PC-3 (cell line): Measurements from ENCODE around the gene AUTS2. TPM values are rescaled to one million over a fixed set of nuclear protein-coding genes. Genes with fewer than 3 reads are reported as not detected.

Experiments
- ATAC-seq: fragments of 200-7000 bp; cut with Tn5 transposase; 2 replicates; pipeline ENCODE4 v1.9.1; 2020; ENCODE audit warnings: mild to moderate bottlenecking, moderate library complexity
- BruUV-seq: library from RNA; stranded (reverse); fragments of 400-500 nt; replicated peaks from 2 replicates; lab custom pipeline; 2021; lab: Mats Ljungman, UMichigan
- CTCF ChIA-PET: fragments of 300-600 bp; sonication (Branson Sonifier 250); formaldehyde crosslinking; loops from one replicate; lab custom pipeline; 2022; ENCODE audit warnings: antibody characterized with exemption; lab: Charles Lee
- POLR2A ChIA-PET: fragments of 300-600 bp; sonication (Branson Sonifier 250); formaldehyde crosslinking; loops from one replicate; lab custom pipeline; 2022; ENCODE audit warnings: antibody characterized with exemption; ENCODE audit not compliant: unreplicated experiment; lab: Charles Lee
- DNase-seq: peaks from one replicate; pipeline ENCODE4 v3.0.0-alpha.2; 2015
- H2AFZ ChIP-seq: fragments of 300-600 bp; sonication (generic); 2 replicates; pipeline ENCODE4 v1.6.0; 2016; ENCODE audit warnings: antibody characterized with exemption, low read length
- H3F3A ChIP-seq: fragments of 300-600 bp; sonication (generic); one replicate; pipeline ENCODE4 v1.6.0; 2017; ENCODE audit warnings: antibody characterized with exemption, low read length, control low read depth, mild to moderate bottlenecking; ENCODE audit not compliant: unreplicated experiment
- H3K27ac ChIP-seq: fragments of 300-600 bp; sonication (generic); 2 replicates; pipeline ENCODE4 v1.5.1; 2016; ENCODE audit warnings: mild to moderate bottlenecking, low read length
- H3K27me3 ChIP-seq: fragments of 300-600 bp; sonication (generic); 2 replicates; pipeline ENCODE4 v1.6.1; 2016; ENCODE audit warnings: low read length, mixed read lengths
- H3K36me3 ChIP-seq: fragments of 300-600 bp; sonication (generic); 2 replicates; pipeline ENCODE4 v1.6.1; 2016; ENCODE audit warnings: low read depth, mixed run types, low read length, mixed read lengths
- H3K4me1 ChIP-seq: fragments of 300-600 bp; sonication (generic); 2 replicates; pipeline ENCODE4 v1.5.1; 2016; ENCODE audit warnings: low read length; ENCODE audit not compliant: insufficient read depth
- H3K4me2 ChIP-seq: fragments of 300-600 bp; sonication (generic); 2 replicates; pipeline ENCODE4 v1.6.0; 2016; ENCODE audit warnings: low read length
- H3K4me3 ChIP-seq: fragments of 300-600 bp; sonication (generic); 2 replicates; pipeline ENCODE4 v1.5.1; 2016; ENCODE audit warnings: mild to moderate bottlenecking, low read length, mixed read lengths
- H3K79me2 ChIP-seq: fragments of 300-600 bp; sonication (generic); 2 replicates; pipeline ENCODE4 v1.6.1; 2017; ENCODE audit warnings: low read length, mixed read lengths
- H3K9ac ChIP-seq: fragments of 300-600 bp; sonication (generic); 2 replicates; pipeline ENCODE4 v1.6.0; 2016; ENCODE audit warnings: mild to moderate bottlenecking, low read length
- H3K9me2 ChIP-seq: fragments of 300-600 bp; sonication (generic); replicated peaks from 2 replicates; pipeline ENCODE4 v1.6.1; 2016; ENCODE audit warnings: mixed run types, low read length, mixed read lengths
- H3K9me3 ChIP-seq: fragments of 300-600 bp; sonication (generic); 2 replicates; pipeline ENCODE4 v1.6.1; 2016; ENCODE audit warnings: low read length, mixed read lengths
- H4K20me1 ChIP-seq: fragments of 300-600 bp; sonication (generic); 2 replicates; pipeline ENCODE4 v1.6.1; 2016; ENCODE audit warnings: low read length, mixed read lengths
- CTCF ChIP-seq: fragments of 300-600 bp; sonication (generic); conservative IDR thresholded peaks from 2 replicates; pipeline ENCODE4 v1.5.1; 2017; ENCODE audit warnings: antibody characterized with exemption, low read depth, mild to moderate bottlenecking, low read length
- EZH2 ChIP-seq: fragments of 300-600 bp; sonication (generic); IDR thresholded peaks from one replicate; pipeline ENCODE4 v1.6.1; 2017; ENCODE audit warnings: antibody characterized with exemption, mild to moderate bottlenecking, low read length; ENCODE audit not compliant: unreplicated experiment
- EZH2phosphoT487 ChIP-seq: fragments of 300-600 bp; sonication (generic); IDR thresholded peaks from 2 replicates; pipeline ENCODE4 v1.6.1; 2018; ENCODE audit warnings: mild to moderate bottlenecking, antibody characterized with exemption, low read length, borderline replicate concordance
- intact Hi-C: fragments of 100-400 bp; cut with micrococcal nuclease; formaldehyde crosslinking; loops from 2 replicates; pipeline ENCODE4 v1.9.0; 2023
- total RNA-seq: library from RNA; depleted of rRNA; stranded (reverse); fragments of >200 nt; gene quantifications from 2 replicates; pipeline ENCODE4 v1.2.3, GENCODE V29; 2014

Gene AUTS2
- total RNA-seq, 1 experiment from 2014 or later, result not detected

- Histone ChIP-seq H3K4me1 (no peaks in the 10 kb centered on the region), H3K4me3 (no peak overlapping the region), H3K9me2 (no peaks in the 10 kb centered on the region), H3K36me3 (no peaks in the 10 kb centered on the region), H3K4me2 (no peak overlapping the region), H3K27me3 (no peaks in the 10 kb centered on the region), H3K9me3 (no peaks in the 10 kb centered on the region), H3K79me2 (no peaks in the 10 kb centered on the region), H3K9ac (no peak overlapping the region), H3K27ac (no peak overlapping the region), H3F3A (no peaks in the 10 kb centered on the region), H2AFZ (no peak overlapping the region), H4K20me1 (no peaks in the 10 kb centered on the region)
- ChIA-PET POLR2A (no interaction called here), CTCF (no interaction called here)
- ATAC-seq, result peak; percentile 53
- intact Hi-C loops, result no loop called here
- BruUV-seq, result no TSS peak
- TF ChIP-seq EZH2, result no peak
- peak; percentile 67 for TF ChIP-seq CTCF
- no peak for TF ChIP-seq EZH2phosphoT487
- DNase-seq, result peak; percentile 18
Observed at GRCh38 chr7:70829221-70830059, 1231.2 kb downstream of the AUTS2 start.

- H3K4me3 ChIP-seq, result no peak overlapping the region
- CTCF ChIA-PET, result no interaction called here
- H3K36me3 ChIP-seq, result no peaks in the 10 kb centered on the region
- BruUV-seq, result no TSS peak
- no peak for TF ChIP-seq EZH2
- no peak for TF ChIP-seq CTCF
- TF ChIP-seq EZH2phosphoT487, result no peak
- H3K79me2 ChIP-seq, result no peaks in the 10 kb centered on the region
- POLR2A ChIA-PET, result no interaction called here
- H3K4me1 ChIP-seq, result no peaks in the 10 kb centered on the region
- no peak overlapping the region for H3K9ac ChIP-seq
- no peak for DNase-seq
- H2AFZ ChIP-seq, result no peak overlapping the region
- H4K20me1 ChIP-seq, result no peaks in the 10 kb centered on the region
- no peaks in the 10 kb centered on the region for H3K9me2 ChIP-seq
- no peaks in the 10 kb centered on the region for H3F3A ChIP-seq
- no peak overlapping the region for H3K27ac ChIP-seq
- no peak for ATAC-seq
- no peak overlapping the region for H3K4me2 ChIP-seq
- intact Hi-C loops, result no loop called here
- no peaks in the 10 kb centered on the region for H3K27me3 ChIP-seq
- no peaks in the 10 kb centered on the region for H3K9me3 ChIP-seq
Observed at GRCh38 chr7:70830060-70830395, 1231.8 kb downstream of the AUTS2 start.

- ChIA-PET POLR2A (no interaction called here), CTCF (no interaction called here)
- intact Hi-C loops, result no loop called here
- H2AFZ ChIP-seq, result no peak overlapping the region
- DNase-seq, result no peak
- BruUV-seq, result no TSS peak
- no peaks in the 10 kb centered on the region for H3K4me1 ChIP-seq
- H3K4me2 ChIP-seq, result no peak overlapping the region
- H3K9me3 ChIP-seq, result no peaks in the 10 kb centered on the region
- ATAC-seq, result no peak
- H3F3A ChIP-seq, result no peaks in the 10 kb centered on the region
- H3K79me2 ChIP-seq, result no peaks in the 10 kb centered on the region
- H3K9me2 ChIP-seq, result no peaks in the 10 kb centered on the region
- H3K27ac ChIP-seq, result no peak overlapping the region
- H4K20me1 ChIP-seq, result no peaks in the 10 kb centered on the region
- H3K9ac ChIP-seq, result no peak overlapping the region
- H3K27me3 ChIP-seq, result no peaks in the 10 kb centered on the region
- no peak overlapping the region for H3K4me3 ChIP-seq
- no peak for TF ChIP-seq CTCF
- no peak for TF ChIP-seq EZH2phosphoT487
- no peak for TF ChIP-seq EZH2
- H3K36me3 ChIP-seq, result no peaks in the 10 kb centered on the region
Observed at GRCh38 chr7:70830426-70830825, 1232.2 kb downstream of the AUTS2 start.
